Mucosa of gallbladder (tissue), 1 donor: ENCODE data around the gene TNFRSF13B. TPM values are rescaled to one million over a fixed set of nuclear protein-coding genes. Genes with fewer than 3 reads are reported as not detected.
"Not testable (repeated sequence)": the region's sequence is repeated elsewhere in the genome, so short reads cannot be mapped to it uniquely, and the experiment has no call there.

Experiments
- DNase-seq: peaks from one replicate; pipeline ENCODE4 v3.0.0-alpha.2; 2020; ENCODE audit warnings: low spot score
- total RNA-seq: library from RNA; stranded (reverse); gene quantifications from one replicate; pipeline ENCODE4 v1.2.1, GENCODE V29; 2021
- donor health status: DM: no; HTN: no; CAD: no.

The TNFRSF13B gene
- total RNA-seq, 1 donor from 2014 or later = 0.32 TPM

- no peak for DNase-seq
Measured at GRCh38 chr17:16911141-16911937, 60.6 kb downstream of the TNFRSF13B start.

GRCh38 chr17:16910341-16910740, 61.6 kb downstream of the TNFRSF13B start:
- no peak for DNase-seq

DNA sequence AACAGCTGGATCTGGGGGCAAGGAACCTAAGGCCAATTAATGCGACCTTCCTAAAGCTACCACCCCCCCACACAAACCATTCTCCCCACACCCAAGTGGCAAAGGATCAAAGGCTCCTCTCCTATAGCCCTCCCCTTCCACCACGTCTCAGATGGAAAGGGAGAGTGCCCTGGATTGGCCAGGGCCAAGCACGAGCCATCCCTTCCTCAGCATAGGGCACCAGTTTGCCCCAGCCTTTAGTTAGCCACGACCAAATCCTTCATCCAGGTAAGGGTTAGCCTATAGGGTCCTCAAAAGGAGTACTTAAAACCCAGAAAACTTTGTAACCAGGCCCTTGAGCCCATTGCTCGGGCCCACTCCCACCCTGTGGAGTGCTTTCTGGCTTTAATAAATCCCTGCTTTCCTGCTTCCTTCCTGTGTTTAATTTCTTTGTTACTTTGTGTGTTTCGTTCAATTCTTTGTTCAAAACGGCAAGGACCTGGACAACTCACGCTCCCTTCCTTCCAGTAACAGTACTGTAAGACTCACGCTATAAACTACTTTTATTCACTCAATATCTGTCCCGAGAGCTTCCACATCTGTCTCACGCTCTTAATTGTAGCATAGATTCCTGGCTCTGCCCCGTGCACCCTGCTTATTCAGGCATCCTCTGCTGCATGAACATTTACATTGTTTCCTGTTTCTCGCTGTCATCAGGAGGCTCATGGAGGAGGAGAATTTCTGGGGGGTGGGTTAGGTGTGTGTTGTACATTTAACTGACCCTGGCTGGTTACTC, 62.3 kb downstream of the TNFRSF13B start:
- no peak for DNase-seq

- no peak for DNase-seq
Measured at GRCh38 chr17:16908273-16908672, 63.6 kb downstream of the TNFRSF13B start.

DNA sequence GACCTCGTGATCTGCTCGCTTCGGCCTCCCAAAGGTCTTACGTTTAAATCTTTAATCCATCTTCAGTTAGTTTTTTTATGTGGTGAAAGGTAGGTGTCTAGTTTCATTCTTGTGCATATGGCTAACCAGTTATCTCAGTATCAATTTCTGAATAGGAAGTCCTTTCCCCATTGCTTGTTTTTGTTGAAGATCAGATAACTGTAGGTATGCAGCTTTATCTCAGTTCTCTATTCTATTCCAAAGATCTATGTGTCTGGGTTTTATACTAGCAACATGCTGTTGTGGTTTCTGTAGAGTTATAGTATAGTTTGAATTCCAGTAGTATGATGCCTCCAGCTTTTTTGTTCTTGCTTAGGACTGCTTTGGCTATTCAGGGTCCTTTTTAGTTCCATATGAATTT, 65.2 kb downstream of the TNFRSF13B start:
- no peak for DNase-seq

GRCh38 chr17:16905593-16906191, 66.2 kb downstream of the TNFRSF13B start:
- DNase-seq = no peak

GRCh38 chr17:16903070-16903469, 68.8 kb downstream of the TNFRSF13B start:
- DNase-seq = not testable (repeated sequence)

- no peak for DNase-seq
Measured at GRCh38 chr17:16900288-16900882, 71.5 kb downstream of the TNFRSF13B start.

GRCh38 chr17:16897211-16897896, 74.6 kb downstream of the TNFRSF13B start:
- DNase-seq = not testable (repeated sequence)

- DNase-seq = not testable (repeated sequence)
Measured at GRCh38 chr17:16896235-16896634, 75.7 kb downstream of the TNFRSF13B start.

DNA sequence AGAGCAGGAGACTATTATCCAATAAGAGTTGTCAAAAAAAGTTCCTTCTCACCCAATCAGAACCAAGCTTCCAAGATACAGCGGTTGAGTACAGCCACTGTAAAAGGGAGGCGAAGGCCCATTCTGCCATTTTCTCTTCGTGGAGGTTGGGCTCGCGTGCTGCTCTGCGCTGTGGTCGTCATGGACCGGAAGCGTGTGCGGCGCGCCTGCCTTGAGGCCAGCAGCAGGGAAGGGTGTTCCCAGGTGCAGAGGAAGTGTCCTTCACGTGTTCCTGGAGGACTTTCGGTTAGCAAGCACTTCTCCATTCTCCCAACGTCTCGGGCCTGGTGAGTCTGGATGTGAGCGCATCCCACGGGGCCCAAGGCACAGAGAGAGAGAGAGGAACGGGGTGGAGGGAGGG, 78.4 kb downstream of the TNFRSF13B start:
- not testable (repeated sequence) for DNase-seq

- DNase-seq = not testable (repeated sequence)
Measured at GRCh38 chr17:16892876-16893454, 79.0 kb downstream of the TNFRSF13B start.

DNA sequence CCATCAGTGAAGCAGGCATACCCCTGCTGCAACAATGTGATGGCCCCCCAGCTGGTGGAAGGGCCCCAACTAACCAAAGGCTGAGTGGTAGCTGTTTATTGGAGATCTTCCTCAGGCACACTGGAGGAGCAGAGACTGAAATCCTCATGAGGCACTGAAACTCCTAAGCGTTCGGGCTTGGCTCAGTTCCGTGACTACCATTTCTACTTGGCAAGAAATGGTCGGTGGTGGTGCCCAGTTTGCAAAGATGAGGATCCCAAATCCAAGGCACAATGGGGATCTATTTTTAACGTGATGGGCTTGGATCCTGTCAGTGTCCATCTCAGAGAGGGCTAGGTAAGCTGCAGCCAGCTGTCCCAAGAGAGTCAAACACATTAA, 82.8 kb downstream of the TNFRSF13B start:
- DNase-seq = no peak

Other genes starting within 250 kb of the TNFRSF13B start
- 263 TPM for gene MPRIP, start 70.3 kb upstream of the TNFRSF13B start, total RNA-seq
- 6.4 TPM for gene PLD6, start 234.2 kb upstream of the TNFRSF13B start, total RNA-seq